Neural cell (in vitro differentiated cells): Measurements from ENCODE around the gene ENO3.

ENCODE experiments used
- POLR2AphosphoS5 ChIP-seq: IDR thresholded peaks from 2 replicates; pipeline ENCODE4 v1.6.1; 2012
- TF ChIP-seq, protein P1 (sequence below): fragments of 450-650 bp; IDR thresholded peaks from 2 replicates; pipeline ENCODE4 v1.5.1; 2014; ENCODE audit warnings: antibody characterized with exemption, mild to moderate bottlenecking, moderate library complexity; ENCODE audit not compliant: poor library complexity, severe bottlenecking

- TF ChIP-seq, protein P1, sequence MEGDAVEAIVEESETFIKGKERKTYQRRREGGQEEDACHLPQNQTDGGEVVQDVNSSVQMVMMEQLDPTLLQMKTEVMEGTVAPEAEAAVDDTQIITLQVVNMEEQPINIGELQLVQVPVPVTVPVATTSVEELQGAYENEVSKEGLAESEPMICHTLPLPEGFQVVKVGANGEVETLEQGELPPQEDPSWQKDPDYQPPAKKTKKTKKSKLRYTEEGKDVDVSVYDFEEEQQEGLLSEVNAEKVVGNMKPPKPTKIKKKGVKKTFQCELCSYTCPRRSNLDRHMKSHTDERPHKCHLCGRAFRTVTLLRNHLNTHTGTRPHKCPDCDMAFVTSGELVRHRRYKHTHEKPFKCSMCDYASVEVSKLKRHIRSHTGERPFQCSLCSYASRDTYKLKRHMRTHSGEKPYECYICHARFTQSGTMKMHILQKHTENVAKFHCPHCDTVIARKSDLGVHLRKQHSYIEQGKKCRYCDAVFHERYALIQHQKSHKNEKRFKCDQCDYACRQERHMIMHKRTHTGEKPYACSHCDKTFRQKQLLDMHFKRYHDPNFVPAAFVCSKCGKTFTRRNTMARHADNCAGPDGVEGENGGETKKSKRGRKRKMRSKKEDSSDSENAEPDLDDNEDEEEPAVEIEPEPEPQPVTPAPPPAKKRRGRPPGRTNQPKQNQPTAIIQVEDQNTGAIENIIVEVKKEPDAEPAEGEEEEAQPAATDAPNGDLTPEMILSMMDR, result no peak
- TF ChIP-seq POLR2AphosphoS5, result no peak
These were observed 27.8 kb downstream of the ENO3 start for GRCh38 chr17:4978726-4979125.
